ENCODE data around the gene FRAS1. TPM values are rescaled to one million over a fixed set of nuclear protein-coding genes. Genes with fewer than 3 reads are reported as not detected.

FRAS1 gene
- total and polyA plus RNA-seq, 8 donors: 4.7 to 21.5 (median 14.7) TPM

- Histone ChIP-seq H3K36me3 (no peaks in the 10 kb centered on the region), H3K27ac (no peak overlapping the region), H3K4me3 (no peak overlapping the region), H3K9me3 (no peaks in the 10 kb centered on the region), H3K4me1 (no peaks in the 10 kb centered on the region), H3K27me3 (no peaks in the 10 kb centered on the region)
- no peak for TF ChIP-seq CTCF (IDR thresholded peaks at IDR 0.05)
- FAIRE-seq (no peak), ATAC-seq (no peak), DNase-seq (no peak)
- intact Hi-C loops (cut with DNase I): no loop called here
Measured at GRCh38 chr4:78478523-78478922, 421.4 kb downstream of the FRAS1 start.

GRCh38 chr4:78480286-78480685 lies 423.2 kb downstream of the FRAS1 start:
- 87 to 93% methylated on average over 1 of the region's 1 CpG for WGBS, 2 donors
- TF ChIP-seq CTCF (IDR thresholded peaks at IDR 0.05): no peak
- Histone ChIP-seq H3K4me1 (no peaks in the 10 kb centered on the region), H3K4me3 (no peak overlapping the region), H3K36me3 (no peaks in the 10 kb centered on the region), H3K27ac (no peak overlapping the region), H3K9me3 (no peaks in the 10 kb centered on the region), H3K27me3 (no peaks in the 10 kb centered on the region)
- FAIRE-seq: no peak
- ATAC-seq: no peak
- DNase-seq: no peak
- intact Hi-C loops (cut with DNase I): no loop called here

GRCh38 chr4:78481180-78481579 lies 424.1 kb downstream of the FRAS1 start:
- ATAC-seq (peak in 1 of 4 donors; percentile 37), DNase-seq (no peak), FAIRE-seq (no peak)
- Histone ChIP-seq H3K4me1 (no peaks in the 10 kb centered on the region), H3K27ac (no peak overlapping the region), H3K9me3 (no peaks in the 10 kb centered on the region), H3K36me3 (no peaks in the 10 kb centered on the region), H3K27me3 (no peaks in the 10 kb centered on the region), H3K4me3 (no peak overlapping the region)
- TF ChIP-seq CTCF (IDR thresholded peaks at IDR 0.05): no peak
- 84 to 94% methylated on average over 1 of the region's 1 CpG for WGBS, 2 donors
- intact Hi-C loops (cut with DNase I): no loop called here

GRCh38 chr4:78482281-78482680 lies 425.2 kb downstream of the FRAS1 start:
- Histone ChIP-seq H3K4me3 (no peak overlapping the region), H3K27ac (no peak overlapping the region), H3K4me1 (no peaks in the 10 kb centered on the region), H3K36me3 (no peaks in the 10 kb centered on the region), H3K9me3 (no peaks in the 10 kb centered on the region), H3K27me3 (no peaks in the 10 kb centered on the region)
- TF ChIP-seq CTCF (IDR thresholded peaks at IDR 0.05): no peak
- WGBS, 2 donors: 76 to 85% methylated on average over 4 of the region's 4 CpGs
- DNase-seq (no peak), ATAC-seq (no peak), FAIRE-seq (no peak)
- intact Hi-C loops (cut with DNase I): no loop called here

GRCh38 chr4:78483811-78484210 lies 426.7 kb downstream of the FRAS1 start:
- Histone ChIP-seq H3K36me3 (no peaks in the 10 kb centered on the region), H3K27ac (no peak overlapping the region), H3K9me3 (no peaks in the 10 kb centered on the region), H3K4me3 (no peak overlapping the region), H3K4me1 (no peaks in the 10 kb centered on the region), H3K27me3 (no peaks in the 10 kb centered on the region)
- intact Hi-C loops (cut with DNase I): no loop called here
- DNase-seq (no peak), ATAC-seq (no peak), FAIRE-seq (no peak)
- WGBS, 2 donors: 57 to 85% methylated on average over 2 of the region's 2 CpGs
- no peak for TF ChIP-seq CTCF (IDR thresholded peaks at IDR 0.05)

Data from pancreas (tissue), 10 donors.